IMR-90 (cell line): ENCODE data around the gene GPR65. TPM values are rescaled to one million over a fixed set of nuclear protein-coding genes. Genes with fewer than 3 reads are reported as not detected.

ENCODE experiments used
- ATAC-seq: fragments of 200-7000 bp; cut with Tn5 transposase; 2 replicates; pipeline ENCODE4 v1.9.1; 2020; ENCODE audit warnings: low read depth, mild to moderate bottlenecking, moderate library complexity
- BruUV-seq: library from RNA; stranded (reverse); fragments of 400-500 nt; replicated peaks from 2 replicates; lab custom pipeline; 2021; lab: Mats Ljungman, UMichigan
- CTCF ChIA-PET: fragments of 300-600 bp; formaldehyde crosslinking; extraction: SDS; loops from one replicate; lab custom pipeline; 2021; ENCODE audit warnings: antibody characterized with exemption; lab: Yijun Ruan, JAX
- POLR2A ChIA-PET: fragments of 300-600 bp; sonication (Branson Sonifier 250); formaldehyde crosslinking; loops from one replicate; lab custom pipeline; 2022; ENCODE audit warnings: antibody characterized with exemption; ENCODE audit not compliant: unreplicated experiment; lab: Charles Lee
- DNase-seq: peaks from one replicate; pipeline ENCODE4 v3.0.0; 2013
- H2AFZ ChIP-seq: replicated peaks from 2 replicates; pipeline ENCODE3; 2013; ENCODE audit warnings: low read length, mild to moderate bottlenecking; ENCODE audit not compliant: poor library complexity
- H2AK5ac ChIP-seq: 2 replicates; pipeline ENCODE4 v1.6.1; 2013; ENCODE audit warnings: low read depth, low read length, inconsistent platforms
- H2AK9ac ChIP-seq: replicated peaks from 2 replicates; pipeline ENCODE3; 2013; ENCODE audit warnings: mild to moderate bottlenecking, low read depth, low read length, moderate library complexity; ENCODE audit not compliant: poor library complexity
- H2BK120ac ChIP-seq: 2 replicates; pipeline ENCODE4 v1.6.1; 2013; ENCODE audit warnings: low read depth, low read length, inconsistent platforms
- H2BK15ac ChIP-seq: 3 replicates; pipeline ENCODE4 v1.6.1; 2013; ENCODE audit warnings: low read depth, low read length, inconsistent platforms
- H2BK20ac ChIP-seq: 2 replicates; pipeline ENCODE4 v1.6.1; 2013; ENCODE audit warnings: low read depth, mild to moderate bottlenecking, inconsistent platforms, low read length, moderate library complexity
- H2BK5ac ChIP-seq: 2 replicates; pipeline ENCODE4 v1.6.1; 2013; ENCODE audit warnings: mild to moderate bottlenecking, low read depth, low read length, inconsistent platforms; ENCODE audit not compliant: poor library complexity, severe bottlenecking
- H3K14ac ChIP-seq: replicated peaks from 2 replicates; pipeline ENCODE4 v1.6.1; 2013; ENCODE audit warnings: low read depth, low read length, inconsistent platforms
- H3K18ac ChIP-seq: 2 replicates; pipeline ENCODE4 v1.6.1; 2013; ENCODE audit warnings: low read depth, low read length, control low read depth
- H3K23ac ChIP-seq: 2 replicates; pipeline ENCODE4 v1.6.1; 2013; ENCODE audit warnings: low read depth, low read length, inconsistent platforms
- H3K27ac ChIP-seq: 2 replicates; pipeline ENCODE4 v1.5.1; 2013; ENCODE audit warnings: mild to moderate bottlenecking, control low read depth, low read length; ENCODE audit not compliant: insufficient read depth
- H3K27me3 ChIP-seq: 2 replicates; pipeline ENCODE4 v1.6.1; 2013; ENCODE audit warnings: low read length; ENCODE audit not compliant: control insufficient read depth, insufficient read depth
- H3K36me3 ChIP-seq: 2 replicates; pipeline ENCODE4 v1.6.1; 2013; ENCODE audit warnings: low read length, mixed read lengths; ENCODE audit not compliant: control insufficient read depth, insufficient read depth
- H3K4ac ChIP-seq: 2 replicates; pipeline ENCODE4 v1.6.1; 2013; ENCODE audit warnings: low read depth, low read length, inconsistent platforms
- H3K4me1 ChIP-seq: 2 replicates; pipeline ENCODE4 v1.6.1; 2013; ENCODE audit warnings: low read length, mixed read lengths; ENCODE audit not compliant: control insufficient read depth, insufficient read depth
- H3K4me2 ChIP-seq: 2 replicates; pipeline ENCODE4 v1.6.1; 2013; ENCODE audit warnings: low read depth, mild to moderate bottlenecking, control low read depth, low read length, moderate library complexity
- H3K4me3 ChIP-seq: 2 replicates; pipeline ENCODE4 v1.5.1; 2013; ENCODE audit warnings: low read depth, mild to moderate bottlenecking, control low read depth, low read length, moderate library complexity; ENCODE audit not compliant: insufficient read depth
- H3K56ac ChIP-seq: 2 replicates; pipeline ENCODE4 v1.6.1; 2013; ENCODE audit warnings: low read length, inconsistent platforms; ENCODE audit not compliant: insufficient read depth; ENCODE audit errors: extremely low read depth
- H3K79me1 ChIP-seq, 2 experiments: 2 replicates each; pipeline ENCODE4 v1.6.1; 2013; ENCODE audit warnings: low read length in 2 of 2, inconsistent platforms in 1 of 2, low read depth in 1 of 2
- H3K9ac ChIP-seq: 2 replicates; pipeline ENCODE4 v1.6.1; 2013; ENCODE audit warnings: low read depth, low read length, control low read depth
- H3K9me1 ChIP-seq: 2 replicates; pipeline ENCODE4 v1.6.1; 2013; ENCODE audit warnings: low read length, inconsistent platforms; ENCODE audit not compliant: insufficient read depth
- H3K9me3 ChIP-seq: 2 replicates; pipeline ENCODE4 v1.6.1; 2013; ENCODE audit warnings: low read length; ENCODE audit not compliant: control insufficient read depth, insufficient read depth
- H4K20me1 ChIP-seq: 2 replicates; pipeline ENCODE4 v1.6.1; 2013; ENCODE audit warnings: low read length, inconsistent platforms; ENCODE audit not compliant: insufficient read depth
- H4K5ac ChIP-seq: 2 replicates; pipeline ENCODE4 v1.6.1; 2013; ENCODE audit warnings: mild to moderate bottlenecking, low read depth, low read length, control low read depth
- H4K8ac ChIP-seq, 2 experiments: 2 replicates each; pipeline ENCODE4 v1.6.1; 2013; ENCODE audit warnings: low read depth in 2 of 2, low read length in 2 of 2, control low read depth in 1 of 2, inconsistent platforms in 1 of 2
- H4K91ac ChIP-seq: 2 replicates; pipeline ENCODE4 v1.6.1; 2013; ENCODE audit warnings: low read depth, low read length, inconsistent platforms; ENCODE audit not compliant: insufficient read depth
- BHLHE40 ChIP-seq: fragments of 150-350 bp; IDR thresholded peaks from 2 replicates; pipeline ENCODE4 v1.6.1; 2016; ENCODE audit warnings: mild to moderate bottlenecking, low read depth, low read length
- CEBPB ChIP-seq: IDR thresholded peaks from 2 replicates; pipeline ENCODE4 v1.6.1; 2012; ENCODE audit warnings: low read depth, low read length, improper control_type of control experiment
- CHD1 ChIP-seq: IDR thresholded peaks from 2 replicates; pipeline ENCODE4 v1.6.1; 2012; ENCODE audit warnings: low read depth, low read length, improper control_type of control experiment
- FOS ChIP-seq: fragments of 150-350 bp; IDR thresholded peaks from 2 replicates; pipeline ENCODE4 v1.6.1; 2016; ENCODE audit warnings: low read depth, low read length
- MAFK ChIP-seq: IDR thresholded peaks from 2 replicates; pipeline ENCODE4 v1.6.1; 2012; ENCODE audit warnings: low read depth, low read length, improper control_type of control experiment
- MAZ ChIP-seq: IDR thresholded peaks from 2 replicates; pipeline ENCODE4 v1.6.1; 2012; ENCODE audit warnings: low read depth, mild to moderate bottlenecking, low read length, improper control_type of control experiment, moderate library complexity, borderline replicate concordance
- MXI1 ChIP-seq: IDR thresholded peaks from 2 replicates; pipeline ENCODE4 v1.6.1; 2012; ENCODE audit warnings: low read depth, mild to moderate bottlenecking, low read length, moderate library complexity, borderline replicate concordance
- NFE2L2 ChIP-seq: fragments of 150-350 bp; IDR thresholded peaks from 2 replicates; pipeline ENCODE4 v1.6.1; 2016; ENCODE audit warnings: low read depth, mild to moderate bottlenecking, low read length
- POLR2A ChIP-seq: IDR thresholded peaks from 2 replicates; pipeline ENCODE4 v1.6.1; 2012; ENCODE audit warnings: mild to moderate bottlenecking, low read depth, low read length
- RAD21 ChIP-seq: IDR thresholded peaks from 2 replicates; pipeline ENCODE4 v1.6.1; 2012; ENCODE audit warnings: low read length, improper control_type of control experiment
- RCOR1 ChIP-seq: IDR thresholded peaks from 2 replicates; pipeline ENCODE4 v1.6.1; 2012; ENCODE audit warnings: mild to moderate bottlenecking, low read length, improper control_type of control experiment; ENCODE audit not compliant: insufficient replicate concordance
- RFX5 ChIP-seq: IDR thresholded peaks from 2 replicates; pipeline ENCODE4 v1.8.0; 2012; ENCODE audit warnings: low read depth, mild to moderate bottlenecking, low read length, moderate library complexity
- SMC3 ChIP-seq: fragments of 150-350 bp; IDR thresholded peaks from 2 replicates; pipeline ENCODE4 v1.6.1; 2016; ENCODE audit warnings: low read depth, mild to moderate bottlenecking, antibody characterized with exemption, low read length, moderate library complexity
- dilution Hi-C: fragments of 300-500 bp; cut with HindIII; formaldehyde crosslinking; loops from one replicate; pipeline ENCODE4 v1.14.3; 2018; ENCODE audit warnings: low sequenced_read_pairs; ENCODE audit not compliant: unreplicated experiment
- in situ Hi-C: fragments of 300-500 bp; cut with MboI; formaldehyde crosslinking; loops from 3 replicates; pipeline ENCODE4 v1.14.3; 2019; ENCODE audit warnings: low sequenced_read_pairs, inconsistent platforms, mixed read lengths
- intact Hi-C: fragments of 100-400 bp; cut with micrococcal nuclease; formaldehyde crosslinking; loops from 2 replicates; pipeline ENCODE4 v1.10.0; 2022
- polyA plus RNA-seq, 3 experiments: library from polyadenylated mRNA; depleted of rRNA; stranded (reverse); fragments of >200 nt; gene quantifications; 2 replicates each; pipeline ENCODE4 v1.2.3, GENCODE V29; 2012; ENCODE audit warnings: low replicate concordance in 1 of 3
- total RNA-seq: library from RNA; depleted of rRNA; stranded (reverse); fragments of >200 nt; gene quantifications from 2 replicates; pipeline ENCODE4 v1.2.3, GENCODE V29; 2012
- TF ChIP-seq, protein P1 (sequence below): conservative IDR thresholded peaks from 2 replicates; pipeline ENCODE4 v1.5.1; 2012; ENCODE audit warnings: mild to moderate bottlenecking, low read depth, low read length, improper control_type of control experiment
- TF ChIP-seq, protein P2 (sequence below): fragments of 150-350 bp; IDR thresholded peaks from 2 replicates; pipeline ENCODE4 v1.6.1; 2016; ENCODE audit warnings: low read depth, mild to moderate bottlenecking, low read length, moderate library complexity, borderline replicate concordance
- TF ChIP-seq, protein P3 (sequence below): fragments of 150-350 bp; IDR thresholded peaks from 2 replicates; pipeline ENCODE4 v1.6.1; 2017; ENCODE audit warnings: mild to moderate bottlenecking, antibody characterized with exemption, low read length, low read depth

GPR65 gene
- total and polyA plus RNA-seq, 2 of the 4 experiments (the other 2 are of a cell fraction): 0.05 to 0.18 TPM

DNA sequence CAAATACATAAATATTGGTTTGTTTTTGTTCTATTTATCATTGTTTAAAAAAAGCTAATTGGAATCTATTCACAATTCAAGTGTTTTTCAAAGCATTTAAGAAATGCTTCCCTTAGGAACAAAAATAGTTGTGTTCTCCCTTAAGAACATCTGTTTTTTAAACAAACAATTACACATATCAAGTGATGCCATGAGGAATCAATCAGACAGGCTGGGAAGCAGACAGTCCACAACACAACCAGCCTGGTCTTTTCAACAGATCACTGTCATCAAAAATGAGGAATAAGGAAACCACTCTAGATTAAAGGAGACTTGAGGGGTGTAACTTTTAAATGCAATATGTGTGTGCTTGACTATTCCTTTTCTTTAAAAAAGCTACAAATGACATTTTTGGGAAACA is 37.4 kb upstream of the GPR65 start:
- Histone ChIP-seq H3K4me2 (no peak overlapping the region), H3K79me1 (no peaks in the 10 kb centered on the region), H4K5ac (no peak overlapping the region), H2BK20ac (no peak overlapping the region), H2BK5ac (no peak overlapping the region), H2BK15ac (no peak overlapping the region), H4K20me1 (no peaks in the 10 kb centered on the region), H3K9ac (no peak overlapping the region), H4K91ac (no peak overlapping the region), H2AK9ac (no peak overlapping the region), H2AK5ac (no peak overlapping the region), H3K36me3 (peaks cover 2% of the 10 kb centered on the region; the same call in 1 of the 2 replicates), H3K23ac (no peak overlapping the region), H3K56ac (no peak overlapping the region), H4K8ac (no peak overlapping the region), H2BK120ac (no peak overlapping the region), H3K9me3 (no peaks in the 10 kb centered on the region), H2AFZ (no peak overlapping the region), H3K4me1 (no peaks in the 10 kb centered on the region), H3K14ac (no peak overlapping the region), H3K4ac (no peak overlapping the region), H3K9me1 (no peaks in the 10 kb centered on the region), H3K18ac (no peak overlapping the region), H3K27me3 (no peaks in the 10 kb centered on the region), H3K4me3 (no peak overlapping the region), H3K27ac (no peak overlapping the region)
- intact Hi-C loops: no loop called here
- TF ChIP-seq, protein P1, sequence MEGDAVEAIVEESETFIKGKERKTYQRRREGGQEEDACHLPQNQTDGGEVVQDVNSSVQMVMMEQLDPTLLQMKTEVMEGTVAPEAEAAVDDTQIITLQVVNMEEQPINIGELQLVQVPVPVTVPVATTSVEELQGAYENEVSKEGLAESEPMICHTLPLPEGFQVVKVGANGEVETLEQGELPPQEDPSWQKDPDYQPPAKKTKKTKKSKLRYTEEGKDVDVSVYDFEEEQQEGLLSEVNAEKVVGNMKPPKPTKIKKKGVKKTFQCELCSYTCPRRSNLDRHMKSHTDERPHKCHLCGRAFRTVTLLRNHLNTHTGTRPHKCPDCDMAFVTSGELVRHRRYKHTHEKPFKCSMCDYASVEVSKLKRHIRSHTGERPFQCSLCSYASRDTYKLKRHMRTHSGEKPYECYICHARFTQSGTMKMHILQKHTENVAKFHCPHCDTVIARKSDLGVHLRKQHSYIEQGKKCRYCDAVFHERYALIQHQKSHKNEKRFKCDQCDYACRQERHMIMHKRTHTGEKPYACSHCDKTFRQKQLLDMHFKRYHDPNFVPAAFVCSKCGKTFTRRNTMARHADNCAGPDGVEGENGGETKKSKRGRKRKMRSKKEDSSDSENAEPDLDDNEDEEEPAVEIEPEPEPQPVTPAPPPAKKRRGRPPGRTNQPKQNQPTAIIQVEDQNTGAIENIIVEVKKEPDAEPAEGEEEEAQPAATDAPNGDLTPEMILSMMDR: no peak
- TF ChIP-seq, protein P2, sequence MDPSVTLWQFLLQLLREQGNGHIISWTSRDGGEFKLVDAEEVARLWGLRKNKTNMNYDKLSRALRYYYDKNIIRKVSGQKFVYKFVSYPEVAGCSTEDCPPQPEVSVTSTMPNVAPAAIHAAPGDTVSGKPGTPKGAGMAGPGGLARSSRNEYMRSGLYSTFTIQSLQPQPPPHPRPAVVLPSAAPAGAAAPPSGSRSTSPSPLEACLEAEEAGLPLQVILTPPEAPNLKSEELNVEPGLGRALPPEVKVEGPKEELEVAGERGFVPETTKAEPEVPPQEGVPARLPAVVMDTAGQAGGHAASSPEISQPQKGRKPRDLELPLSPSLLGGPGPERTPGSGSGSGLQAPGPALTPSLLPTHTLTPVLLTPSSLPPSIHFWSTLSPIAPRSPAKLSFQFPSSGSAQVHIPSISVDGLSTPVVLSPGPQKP: no peak
- TF ChIP-seq MAFK (no peak), CHD1 (no peak), MAZ (no peak), NFE2L2 (no peak), RAD21 (no peak), POLR2A (no peak), RCOR1 (no peak), CEBPB (no peak), FOS (no peak), RFX5 (no peak), BHLHE40 (no peak), MXI1 (no peak), SMC3 (no peak)
- TF ChIP-seq, protein P3, sequence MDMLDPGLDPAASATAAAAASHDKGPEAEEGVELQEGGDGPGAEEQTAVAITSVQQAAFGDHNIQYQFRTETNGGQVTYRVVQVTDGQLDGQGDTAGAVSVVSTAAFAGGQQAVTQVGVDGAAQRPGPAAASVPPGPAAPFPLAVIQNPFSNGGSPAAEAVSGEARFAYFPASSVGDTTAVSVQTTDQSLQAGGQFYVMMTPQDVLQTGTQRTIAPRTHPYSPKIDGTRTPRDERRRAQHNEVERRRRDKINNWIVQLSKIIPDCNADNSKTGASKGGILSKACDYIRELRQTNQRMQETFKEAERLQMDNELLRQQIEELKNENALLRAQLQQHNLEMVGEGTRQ: no peak
- ChIA-PET POLR2A (no interaction called here), CTCF (interaction anchor here (0.6 kb wide), 1 partner anchor 72 kb away, joined by 3 read pairs; no protein-coding TSS in a partner anchor)
- DNase-seq (no peak), ATAC-seq (no peak)
- in situ Hi-C loops: no loop called here
- no TSS peak for BruUV-seq
- dilution Hi-C loops: no loop called here
